Measurements from ENCODE around the gene TMEM119. TPM values are rescaled to one million over a fixed set of nuclear protein-coding genes. Genes with fewer than 3 reads are reported as not detected.

The TMEM119 gene
- total and polyA plus RNA-seq, 2 of the 8 experiments (the other 6 are each of a cell fraction or from before 2014, with no cell fraction given): 0.35 to 0.61 TPM

GRCh38 chr12:108609537-108610335 is 11.9 kb upstream of the TMEM119 start (continued):
- no peak for TF ChIP-seq USF2 (IDR thresholded peaks at IDR 0.05; ENCODE audit: low read length)
- no peak for TF ChIP-seq EP300 (IDR thresholded peaks at IDR 0.05; ENCODE audit: borderline replicate concordance in 1 of 2, low read depth in 2 of 2, low read length in 2 of 2)
- no peak for TF ChIP-seq POLR2AphosphoS5 (IDR thresholded peaks at IDR 0.05; ENCODE audit: low read depth, low read length)
- no peak for TF ChIP-seq TCF12 (IDR thresholded peaks at IDR 0.05; ENCODE audit: low read depth, low read length)
- no peak for TF ChIP-seq ATF2 (IDR thresholded peaks at IDR 0.05; ENCODE audit: low read length)
- TF ChIP-seq ATF3 (IDR thresholded peaks at IDR 0.05; ENCODE audit: insufficient read depth, low read depth, low read length): no peak
- TF ChIP-seq CHD1 (IDR thresholded peaks at IDR 0.05; ENCODE audit: low read depth, low read length): no peak
- TF ChIP-seq RXRA (IDR thresholded peaks at IDR 0.05; ENCODE audit: insufficient read depth, low read depth, low read length): no peak
- TF ChIP-seq GABPA (IDR thresholded peaks at IDR 0.05; ENCODE audit: borderline replicate concordance, insufficient read depth, low read length): no peak
- TF ChIP-seq YY1 (IDR thresholded peaks at IDR 0.05; ENCODE audit: low read depth, low read length): no peak
- no peak for TF ChIP-seq CREB1 (IDR thresholded peaks at IDR 0.05)
- TF ChIP-seq PHF8 (conservative IDR thresholded peaks at IDR 0.05; ENCODE audit: low read depth, low read length): no peak
- TF ChIP-seq TAF1 (IDR thresholded peaks at IDR 0.05; ENCODE audit: low read depth, low read length): no peak
